T-helper 2 cell (primary cell): Measurements from ENCODE around the gene PICK1.
"Not testable (repeated sequence)": the region's sequence is repeated elsewhere in the genome, so short reads cannot be mapped to it uniquely, and the experiment has no call there.

Experiments used
- DNase-seq, 5 experiments: peaks; one replicate each; pipeline versions ENCODE4 v3.0.0 to v3.0.0-alpha.2; 2012 to 2022

The PICK1 gene

DNA sequence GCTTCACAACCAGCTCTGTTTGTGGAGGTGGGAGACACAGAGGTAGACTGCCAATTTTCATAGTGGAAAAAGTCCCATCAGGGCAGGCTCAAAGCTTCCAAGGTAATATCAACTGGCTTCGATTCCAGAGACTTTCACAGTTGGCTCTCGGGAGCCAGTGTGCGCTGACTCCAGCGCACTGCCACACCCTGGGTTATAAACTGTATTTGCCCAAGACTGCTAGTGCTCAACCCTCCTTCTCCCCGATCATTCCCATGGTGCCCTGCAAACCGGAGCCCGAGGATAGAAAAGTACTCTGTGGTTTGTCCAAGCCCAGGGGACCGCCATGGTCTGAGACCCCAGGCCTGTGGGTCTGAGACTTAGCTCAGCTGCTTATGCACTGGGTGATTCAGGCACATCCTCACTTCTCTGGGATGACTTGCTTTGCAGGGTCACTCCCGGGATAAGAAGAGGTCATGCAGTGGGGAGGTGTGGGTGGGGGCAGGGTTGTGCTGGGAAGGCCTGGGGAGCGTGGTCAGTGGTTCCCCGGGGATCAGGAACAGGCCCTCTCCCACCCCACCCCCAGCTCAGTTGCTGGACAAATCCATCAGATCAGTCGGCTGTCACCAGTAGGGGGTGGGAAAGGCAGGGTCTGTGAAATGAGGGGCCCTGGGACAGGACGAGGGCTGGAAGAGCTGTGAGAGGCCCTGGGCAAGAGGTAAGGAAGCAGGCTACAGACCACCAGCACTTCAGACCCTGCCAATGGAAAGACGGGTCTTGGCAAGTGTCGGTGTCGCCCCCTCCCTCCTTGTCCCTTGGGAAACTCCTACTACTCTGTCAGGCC lies 26.7 kb upstream of the PICK1 start:
- DNase-seq, result no peak

DNA sequence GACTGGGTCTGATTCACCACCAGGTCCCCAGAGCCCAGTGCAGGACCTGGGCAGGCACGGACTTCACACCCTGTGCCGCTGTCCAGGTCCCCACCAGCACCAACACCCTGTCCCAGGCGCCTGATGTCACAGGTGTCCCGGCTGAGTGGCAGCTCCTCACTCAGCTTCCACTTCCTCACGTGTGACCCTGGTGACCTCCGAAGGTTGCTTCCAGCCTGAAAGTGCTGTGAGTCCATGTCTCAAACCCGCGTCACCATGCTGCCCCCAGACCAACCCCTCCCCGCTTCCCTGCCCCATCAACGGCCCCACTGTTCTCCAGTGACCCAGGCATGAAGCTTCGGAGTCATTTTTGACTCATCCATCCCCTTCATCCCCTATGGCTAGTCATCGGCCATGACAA lies 25.7 kb upstream of the PICK1 start:
- DNase-seq, result no peak

DNA sequence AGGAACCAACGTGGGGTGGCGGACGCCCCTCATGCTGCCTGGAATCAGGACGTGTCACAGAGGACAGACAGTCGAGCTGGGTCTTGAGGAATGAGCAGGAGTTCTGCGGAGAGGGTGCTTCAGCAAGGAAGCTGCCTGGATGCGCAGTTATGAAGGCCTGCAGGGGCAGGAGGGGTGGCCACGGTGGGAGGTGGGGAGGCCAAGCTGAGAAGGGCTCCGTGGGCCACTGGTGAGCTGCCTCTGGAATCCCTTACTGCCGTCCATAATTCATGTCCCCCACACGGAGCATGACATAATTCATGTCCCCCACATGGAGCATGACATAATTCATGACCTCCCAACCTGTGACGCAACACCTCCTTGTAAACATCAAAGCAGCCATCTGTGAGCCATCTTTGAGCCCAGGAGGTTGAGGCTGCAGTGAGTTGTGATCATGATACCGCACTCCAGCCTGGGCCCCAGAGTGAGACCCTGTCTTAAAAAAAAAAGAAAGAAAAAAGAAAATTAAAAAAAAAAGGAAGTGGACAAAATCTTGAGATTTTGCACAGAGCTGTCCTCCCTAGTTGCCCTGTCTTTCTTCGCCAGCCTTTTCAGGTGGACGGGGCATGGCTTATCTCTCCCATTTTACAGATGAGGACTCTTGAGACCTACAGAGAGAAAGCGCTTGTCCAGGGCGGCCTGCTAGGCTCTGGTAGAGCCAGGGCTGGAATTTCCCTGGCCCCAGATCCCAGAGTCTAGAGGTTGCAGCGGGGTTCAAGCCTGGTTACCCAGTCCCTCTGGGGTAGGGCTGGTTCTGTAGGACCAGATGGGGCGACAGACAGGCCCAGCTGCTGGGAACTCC lies 24.3 kb upstream of the PICK1 start:
- DNase-seq, result no peak

DNA sequence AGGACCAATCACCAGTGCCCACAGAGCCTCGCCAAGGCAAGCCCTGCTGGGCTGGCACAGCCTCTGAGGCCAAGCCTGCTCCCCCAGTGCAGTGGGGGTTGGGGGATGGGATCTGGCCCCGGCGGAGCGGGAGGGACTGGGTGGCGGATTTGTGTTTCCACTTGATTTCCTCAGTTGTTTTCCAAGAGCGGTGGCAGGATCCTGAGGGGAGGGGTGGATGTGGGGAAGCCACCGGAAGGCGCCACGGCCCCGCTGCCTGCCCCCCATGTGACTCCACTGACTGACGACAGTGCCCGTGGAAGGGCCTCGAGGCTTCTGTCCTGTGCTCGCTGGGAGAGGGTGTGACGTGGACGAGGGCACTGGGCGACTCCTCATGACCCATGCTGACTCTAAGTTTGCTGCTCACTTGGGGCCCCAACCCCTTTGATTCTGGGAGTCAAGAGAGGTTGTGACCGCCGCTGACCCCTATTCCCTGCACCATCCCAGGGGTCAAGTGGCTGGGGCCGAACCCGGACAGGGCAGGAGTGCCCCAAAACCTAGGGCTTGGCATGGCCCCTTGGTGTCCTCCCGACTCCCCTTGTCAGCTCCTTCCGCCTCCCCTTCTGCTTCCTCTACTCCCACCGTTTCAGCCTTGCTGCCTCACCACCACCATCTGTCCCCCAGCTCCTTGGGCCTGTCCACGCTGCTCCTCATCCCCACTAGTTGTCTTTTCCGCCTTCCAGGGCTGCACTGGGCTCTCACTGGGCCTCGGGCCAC lies 23.5 kb upstream of the PICK1 start:
- no peak for DNase-seq

DNA sequence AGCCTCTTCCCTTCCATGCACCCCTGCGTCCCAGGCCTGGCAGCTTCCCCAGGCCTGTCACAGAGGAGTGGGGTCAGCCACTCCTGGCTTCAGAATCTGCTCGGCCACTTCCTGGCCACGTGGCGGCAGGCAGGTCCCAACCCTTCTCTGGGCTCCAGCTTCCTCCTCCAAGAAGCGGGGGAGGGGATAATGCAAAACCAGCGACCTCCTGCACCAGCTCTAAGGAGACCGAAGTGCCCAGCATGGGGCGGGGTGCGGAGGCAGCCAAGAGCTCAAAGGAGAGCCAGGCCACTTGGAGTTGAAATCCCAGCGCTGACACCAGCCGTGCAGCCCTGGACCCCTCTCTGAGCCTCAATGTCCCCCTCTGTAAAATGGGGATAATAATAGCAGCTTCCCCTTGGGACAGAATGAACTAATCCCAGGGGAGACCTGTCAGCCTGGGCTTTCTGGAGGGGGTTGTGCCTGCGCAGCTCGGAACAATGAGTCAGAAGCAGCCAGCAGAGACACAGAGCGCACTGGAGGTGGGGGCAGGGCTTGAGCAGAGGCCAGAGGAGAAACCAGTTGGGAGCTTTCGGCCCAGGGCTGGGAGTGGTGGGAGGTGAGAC lies 22.8 kb upstream of the PICK1 start:
- no peak for DNase-seq

DNA sequence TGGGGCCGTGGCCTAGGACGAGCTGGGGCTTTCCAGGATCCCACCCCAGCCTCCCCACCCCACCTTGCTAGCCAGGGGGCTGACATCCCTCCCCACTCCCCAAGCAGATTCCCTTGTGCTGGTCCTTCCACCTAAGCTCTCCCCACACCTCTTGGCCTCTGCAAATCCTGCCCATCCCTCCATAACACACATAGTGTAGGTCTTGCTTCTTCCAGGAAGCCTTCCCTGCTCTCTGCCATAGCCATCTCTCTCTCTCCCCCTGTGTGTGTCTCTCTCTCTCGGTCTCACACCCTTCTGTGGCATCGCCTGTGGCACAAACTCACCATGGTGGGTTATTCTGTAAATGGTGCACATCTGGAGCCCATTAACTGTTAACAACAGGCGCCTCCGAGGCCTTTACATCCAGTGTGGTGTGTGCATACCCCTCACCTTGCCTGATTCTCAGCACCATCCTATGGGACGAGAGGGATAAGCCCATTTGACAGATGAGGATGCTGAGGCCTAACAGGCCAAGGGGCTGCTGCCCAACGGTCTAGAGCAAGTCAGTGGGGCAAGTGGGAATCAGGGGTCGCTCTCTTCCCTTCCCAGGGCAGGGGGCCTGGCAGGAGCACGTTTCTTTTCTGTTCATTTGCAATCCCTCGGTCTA lies 22.2 kb upstream of the PICK1 start:
- DNase-seq, result no peak

DNA sequence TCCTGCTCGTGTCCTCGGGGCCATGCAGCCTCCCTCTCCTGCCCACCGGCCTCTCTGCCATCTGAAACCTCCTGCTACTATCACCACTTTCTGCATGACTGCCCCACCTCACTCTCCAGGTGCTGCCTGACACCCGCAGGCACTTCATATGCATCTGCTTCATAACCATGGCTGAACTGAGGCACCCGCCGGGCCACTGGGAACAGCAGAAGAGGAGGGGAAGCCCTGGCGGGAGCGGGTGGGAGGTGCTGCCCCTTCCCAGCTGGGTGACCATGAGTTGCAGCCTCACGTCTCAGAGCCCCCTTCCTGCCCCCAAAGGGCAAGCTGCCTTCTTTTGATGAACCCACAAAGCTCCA lies 21.7 kb upstream of the PICK1 start:
- DNase-seq, result no peak

DNA sequence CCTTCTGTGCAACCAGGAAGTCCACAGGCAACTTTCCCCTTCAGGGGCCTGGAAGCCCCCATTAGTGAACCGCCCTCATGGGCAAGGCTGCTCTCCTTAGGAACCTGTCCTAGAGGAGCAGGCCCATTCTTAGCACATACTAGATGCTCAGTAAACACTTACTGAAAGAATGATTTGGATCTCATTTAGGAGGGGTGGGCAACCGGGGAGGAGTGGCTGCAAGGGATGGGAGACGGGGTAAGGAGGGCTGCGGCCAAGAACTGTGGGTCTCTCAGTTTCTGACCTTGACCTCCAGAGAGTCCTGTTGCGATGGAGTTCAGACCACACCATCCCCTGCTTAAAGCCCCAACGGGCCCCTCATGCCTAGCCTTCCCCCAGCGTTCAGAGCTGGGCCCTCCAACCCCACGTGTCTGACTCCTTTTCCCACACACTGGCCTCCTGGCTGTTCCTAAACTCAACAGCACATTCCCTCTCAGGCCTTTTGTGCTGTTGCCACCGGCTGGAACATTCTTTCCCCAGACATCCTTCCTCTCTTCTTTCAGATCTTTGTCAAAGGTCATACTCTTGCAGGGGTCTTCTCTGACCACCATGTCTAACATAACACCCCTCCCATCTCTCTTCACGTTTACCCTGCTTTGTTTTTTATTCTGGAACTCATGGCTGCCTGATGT lies 20.7 kb upstream of the PICK1 start:
- DNase-seq, result no peak

DNA sequence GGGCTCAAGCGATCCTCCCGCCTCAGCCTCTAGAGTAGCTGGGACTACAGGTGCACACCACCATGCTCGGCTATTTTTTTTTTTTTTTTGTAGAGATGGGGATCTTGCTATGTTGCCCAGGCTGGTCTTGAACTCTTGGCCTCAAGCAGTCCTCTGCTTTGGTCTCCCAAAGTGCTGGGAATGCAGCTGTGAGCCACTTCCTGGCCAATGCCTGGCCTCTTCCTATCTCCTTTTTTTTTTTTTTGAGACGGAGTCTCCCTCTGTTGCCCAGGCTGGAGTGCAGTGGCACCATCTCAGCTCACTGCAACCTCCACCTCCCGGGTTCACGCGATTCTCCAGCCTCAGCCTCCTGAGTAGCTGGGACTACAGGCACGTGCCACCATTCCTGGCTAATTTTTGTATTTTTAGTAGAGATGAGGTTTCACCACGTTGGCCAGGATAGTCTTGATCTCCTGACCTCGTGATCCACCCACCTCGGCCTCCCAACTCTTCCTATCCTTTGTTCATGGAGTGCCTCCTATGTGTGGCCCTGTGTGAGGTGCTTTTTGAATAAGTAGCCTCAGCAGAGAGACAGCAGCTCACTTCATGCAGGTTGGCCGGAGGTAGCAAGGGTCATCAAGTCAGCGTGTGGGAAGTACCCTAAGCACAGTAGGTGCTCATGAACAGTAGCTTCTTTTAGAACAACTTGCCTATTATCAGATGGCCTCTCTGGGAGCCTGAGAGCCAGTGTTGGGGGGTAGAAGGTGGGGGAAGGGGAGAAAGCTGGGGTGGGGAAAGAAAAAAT lies 19.6 kb upstream of the PICK1 start:
- not testable (repeated sequence) for DNase-seq

DNA sequence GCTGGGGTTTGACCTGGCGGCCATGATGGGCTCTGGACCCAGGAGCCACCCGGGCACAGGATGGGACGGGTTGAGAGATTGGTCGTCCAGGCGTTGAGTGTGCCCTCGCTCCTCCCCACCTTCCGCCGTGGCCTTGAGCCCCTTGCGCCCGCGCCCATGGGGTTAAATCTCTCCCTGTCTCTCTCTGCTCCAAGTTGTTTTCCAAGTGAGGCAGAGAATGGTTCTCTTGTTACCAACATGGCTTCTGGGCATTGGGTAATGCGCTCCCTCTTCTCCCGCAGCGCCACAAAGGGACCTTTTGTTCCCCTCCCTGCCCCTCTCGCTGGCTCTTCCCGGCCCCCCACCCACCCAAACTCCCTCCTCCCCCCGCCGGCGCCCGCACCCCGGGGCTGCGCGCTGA lies 18.8 kb upstream of the PICK1 start:
- no peak for DNase-seq

DNA sequence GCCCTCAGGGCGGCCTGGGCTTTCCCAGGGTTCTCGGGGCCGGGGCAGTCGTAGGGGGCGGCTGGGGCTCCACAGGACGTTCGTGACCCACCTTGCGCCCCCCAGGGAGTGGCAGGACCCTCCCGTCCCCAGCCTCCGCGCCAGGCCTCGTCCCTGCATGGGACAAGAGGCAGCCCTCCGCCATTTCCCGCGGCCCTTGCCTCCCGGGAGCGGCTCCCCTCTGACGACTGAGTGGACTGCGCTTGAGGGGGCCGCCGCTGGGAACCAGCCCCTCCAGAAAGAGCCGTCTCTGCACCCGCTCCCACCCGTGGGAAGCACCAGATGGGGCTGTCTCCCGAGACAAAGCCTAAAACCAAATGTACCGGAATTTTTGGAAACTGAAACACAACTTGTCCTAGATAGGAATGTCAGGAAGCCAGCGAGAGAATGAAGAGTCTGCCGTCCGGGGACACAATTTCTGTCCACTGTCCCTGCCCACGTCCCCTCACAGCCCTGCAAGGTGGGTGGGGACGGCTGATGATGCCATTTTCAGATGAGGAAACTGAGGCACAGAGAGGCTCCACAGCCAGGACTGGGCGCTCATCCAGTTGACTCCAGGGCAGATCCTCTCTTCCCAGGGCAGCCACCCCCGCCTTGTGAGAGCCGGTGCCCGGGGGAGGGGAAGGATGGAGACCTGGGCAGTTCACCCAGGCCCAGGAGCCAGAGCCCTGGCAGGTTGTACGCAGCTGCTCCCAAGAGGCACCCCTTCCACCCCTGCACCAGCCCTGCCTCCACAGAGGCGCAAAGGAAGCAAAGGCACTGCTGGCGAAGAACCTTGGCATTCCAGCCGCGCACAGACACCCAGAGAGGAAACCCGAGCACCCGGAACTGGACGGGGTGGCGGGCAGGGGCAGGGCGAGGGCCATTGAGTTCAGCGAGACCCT lies 18.1 kb upstream of the PICK1 start:
- DNase-seq, result no peak

DNA sequence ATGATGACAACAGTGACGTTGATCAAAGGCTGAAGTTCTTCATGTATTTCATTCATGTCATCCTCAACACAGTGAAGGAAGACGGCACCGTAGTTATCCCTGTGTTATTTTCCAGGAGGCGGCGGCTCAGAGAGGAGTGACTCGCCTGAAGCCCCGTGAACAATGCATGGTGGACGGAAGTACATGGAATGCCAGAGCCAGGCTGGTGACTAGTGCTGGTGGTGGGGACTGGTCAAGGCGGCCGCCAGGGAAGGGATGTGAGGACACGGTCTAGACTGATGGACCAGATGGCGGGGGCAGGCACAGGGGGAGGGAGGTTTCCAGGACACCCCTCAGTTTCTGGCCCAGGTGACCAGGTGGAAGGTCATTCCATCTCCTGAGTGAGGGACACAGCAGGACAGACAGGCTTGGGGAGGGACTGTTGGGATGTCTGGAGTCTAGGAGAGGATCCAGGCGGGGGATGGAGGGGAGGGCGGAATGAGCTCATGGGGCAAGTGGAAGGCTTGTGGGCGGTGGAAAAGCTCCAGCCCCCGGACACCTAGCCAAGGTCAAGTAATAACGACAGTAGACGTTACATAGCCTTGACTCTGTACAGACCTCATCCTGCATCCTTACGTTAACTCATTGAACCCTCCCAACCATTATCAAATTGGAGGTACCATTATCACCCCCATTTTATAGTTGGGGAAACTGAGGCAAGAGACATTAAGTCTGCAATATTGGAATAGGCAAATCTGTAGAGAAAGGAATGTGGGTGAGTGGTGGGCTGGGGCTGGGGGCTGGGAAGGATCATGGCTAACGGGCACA lies 16.0 kb upstream of the PICK1 start:
- no peak for DNase-seq

DNA sequence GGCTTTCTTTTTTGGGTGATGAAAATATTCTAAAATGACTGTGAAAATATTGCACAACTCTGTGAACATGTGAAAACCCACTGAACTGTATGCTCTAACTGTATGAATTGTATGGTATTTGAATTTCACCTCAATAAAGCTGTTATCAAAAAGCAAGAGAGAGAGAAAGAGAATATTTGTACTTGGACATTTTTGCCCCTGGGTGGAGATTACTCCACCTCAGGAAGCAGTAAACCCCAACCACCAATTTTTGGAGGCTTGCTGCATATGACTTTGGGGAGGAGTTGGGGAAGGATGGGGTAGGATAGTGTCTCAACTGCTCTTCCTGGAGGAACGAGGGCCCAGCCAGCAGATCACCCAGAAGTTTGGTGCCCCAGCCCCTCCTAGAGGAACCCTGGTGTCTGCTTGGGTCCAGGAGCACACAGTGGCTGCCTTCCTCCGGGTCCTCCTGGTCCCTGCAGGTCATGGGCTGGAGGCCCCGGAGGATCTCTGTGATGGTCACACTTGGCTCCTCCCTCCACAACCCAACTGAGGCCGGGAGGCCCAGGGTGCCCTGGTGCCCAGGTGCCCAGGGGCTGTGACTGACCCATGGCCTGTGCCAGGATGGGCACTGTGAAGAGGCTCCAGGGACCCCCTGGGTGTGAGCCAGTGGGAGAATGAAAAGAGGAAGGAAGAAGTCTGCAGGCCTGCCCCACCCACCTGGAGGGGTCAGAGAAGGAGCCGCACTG lies 15.3 kb upstream of the PICK1 start:
- DNase-seq, result no peak

DNA sequence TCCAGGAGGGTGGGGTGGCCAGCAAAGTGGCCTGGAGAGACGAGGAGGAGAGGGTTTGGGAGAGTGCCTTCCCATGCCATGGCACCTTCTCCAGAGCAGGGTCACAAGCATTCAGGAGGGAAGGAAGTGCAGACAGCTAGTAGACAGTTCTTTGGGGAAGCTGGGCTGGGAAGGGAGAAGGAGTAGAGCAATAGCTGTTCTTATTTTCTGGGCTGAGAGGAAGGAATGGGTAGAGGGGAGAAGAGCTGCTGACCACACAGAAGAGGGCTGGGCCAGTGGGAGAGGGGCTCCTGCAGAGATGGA lies 14.8 kb upstream of the PICK1 start:
- no peak for DNase-seq

DNA sequence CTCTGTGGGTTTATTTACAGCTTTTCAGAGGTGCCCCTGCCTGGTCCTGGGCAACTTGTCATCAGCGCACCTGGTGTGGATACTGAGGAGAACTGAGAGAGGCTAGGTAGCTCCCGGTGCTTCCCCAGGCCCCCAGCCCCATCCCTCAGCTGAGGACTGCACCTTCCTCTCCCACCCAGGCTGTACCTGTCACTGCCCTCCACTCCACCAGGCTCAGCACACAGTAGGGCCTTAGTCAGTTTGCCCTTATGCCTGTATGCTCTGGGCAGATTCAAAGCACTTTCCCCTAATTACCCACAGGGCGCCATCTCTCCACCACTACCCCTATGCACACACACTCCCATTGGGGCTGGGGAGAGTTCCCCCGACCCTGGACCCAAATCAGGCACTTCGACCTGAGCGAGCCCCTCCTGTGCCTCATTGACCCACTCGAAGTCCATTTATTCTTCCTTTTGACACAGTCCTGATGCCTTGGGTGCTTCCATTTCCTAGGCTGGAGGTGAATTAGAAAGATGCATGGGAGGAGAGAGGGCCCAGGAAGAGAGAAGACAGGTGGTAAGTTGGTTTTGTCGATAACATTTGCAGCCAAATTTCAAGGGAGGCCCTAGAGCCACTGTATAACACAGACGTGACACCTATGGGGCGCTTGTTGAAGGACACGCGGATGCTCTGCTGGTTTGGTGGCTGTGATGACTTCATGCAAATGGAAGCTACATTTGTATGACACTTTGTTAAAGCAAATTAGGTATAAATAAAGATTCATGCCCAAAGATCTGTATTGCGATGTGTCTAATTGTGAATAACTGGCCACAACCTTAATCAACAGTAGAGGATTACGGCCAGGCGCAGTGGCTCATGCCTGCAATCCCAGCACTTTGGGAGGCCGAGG lies 13.8 kb upstream of the PICK1 start:
- DNase-seq, result no peak

DNA sequence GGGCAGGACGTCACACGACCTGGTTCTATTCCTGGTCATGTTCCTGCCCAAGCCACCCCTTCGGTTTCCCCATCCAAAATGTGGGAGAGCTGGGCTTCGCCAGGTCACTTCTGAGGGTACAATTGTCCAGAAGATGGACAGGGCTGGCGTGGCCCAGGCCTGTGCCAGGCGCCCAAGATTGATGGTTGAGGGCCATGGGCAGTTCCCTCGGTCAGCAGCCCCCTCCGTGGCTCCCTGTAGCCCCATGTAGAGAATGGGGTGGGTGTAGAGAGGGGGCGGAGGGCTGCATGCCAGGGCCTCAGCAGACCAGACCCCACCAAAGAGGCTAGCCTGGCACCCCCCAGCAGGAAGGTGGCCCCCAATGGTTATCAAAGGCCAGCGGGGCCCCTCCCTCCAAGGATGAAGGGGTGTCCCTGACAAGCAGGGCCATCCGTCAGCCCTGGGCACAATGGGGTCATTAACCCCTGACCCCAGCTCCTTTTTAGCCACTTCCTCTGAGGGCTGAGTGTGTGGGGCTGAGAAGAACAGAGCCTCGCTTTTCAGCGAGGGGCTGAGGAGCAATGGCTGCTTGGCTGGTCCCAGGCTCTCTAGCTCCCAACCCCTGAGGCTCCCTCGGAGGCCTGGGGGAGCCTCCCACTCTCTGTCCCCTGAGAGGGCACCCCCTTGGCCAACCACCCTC lies 11.0 kb upstream of the PICK1 start:
- DNase-seq, result no peak
